ENCODE data around the gene FAM222A.

Gene FAM222A

DNA sequence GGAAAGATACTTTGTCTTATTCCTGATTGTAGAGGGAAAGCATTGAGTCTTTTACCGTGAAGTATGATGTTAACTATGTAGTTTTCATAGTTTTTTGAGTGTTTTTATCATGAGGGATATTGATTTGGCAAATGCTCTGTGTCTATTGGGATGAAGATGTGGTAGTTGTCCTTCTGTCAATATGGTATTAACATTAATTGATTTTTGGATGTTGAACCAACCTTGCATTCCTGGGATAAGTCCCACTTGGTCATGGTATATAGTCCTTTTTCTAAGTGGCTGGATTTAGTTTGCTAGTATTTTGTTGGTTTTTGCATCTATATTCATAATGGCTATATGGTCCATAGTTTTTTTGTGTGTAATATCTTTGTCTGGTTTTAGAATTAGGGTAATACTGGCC, 42.8 kb downstream of the FAM222A start:
- in situ Hi-C loops (cut with HindIII; ENCODE audit: low sequenced_read_pairs): no loop called here
- no peak for DNase-seq (ENCODE audit: low read depth)
- TF ChIP-seq CTCF (IDR thresholded peaks at IDR 0.05; ENCODE audit: low read depth, low read length, missing control alignments): no peak
- no peak overlapping the region for H3K4me3 ChIP-seq (ENCODE audit: low read depth, low read length)

GRCh38 chr12:109757671-109758265, 44.1 kb downstream of the FAM222A start:
- no peak for TF ChIP-seq CTCF (IDR thresholded peaks at IDR 0.05; ENCODE audit: low read depth, low read length, missing control alignments)
- in situ Hi-C loops (cut with HindIII; ENCODE audit: low sequenced_read_pairs): no loop called here
- H3K4me3 ChIP-seq (ENCODE audit: low read depth, low read length): no peak overlapping the region
- no peak for DNase-seq (ENCODE audit: low read depth)

- no peak for TF ChIP-seq CTCF (IDR thresholded peaks at IDR 0.05; ENCODE audit: low read depth, low read length, missing control alignments)
- in situ Hi-C loops (cut with HindIII; ENCODE audit: low sequenced_read_pairs): no loop called here
- H3K4me3 ChIP-seq (ENCODE audit: low read depth, low read length): no peak overlapping the region
- no peak for DNase-seq (ENCODE audit: low read depth)
Measured at GRCh38 chr12:109758426-109759420, 45.1 kb downstream of the FAM222A start.

DNA sequence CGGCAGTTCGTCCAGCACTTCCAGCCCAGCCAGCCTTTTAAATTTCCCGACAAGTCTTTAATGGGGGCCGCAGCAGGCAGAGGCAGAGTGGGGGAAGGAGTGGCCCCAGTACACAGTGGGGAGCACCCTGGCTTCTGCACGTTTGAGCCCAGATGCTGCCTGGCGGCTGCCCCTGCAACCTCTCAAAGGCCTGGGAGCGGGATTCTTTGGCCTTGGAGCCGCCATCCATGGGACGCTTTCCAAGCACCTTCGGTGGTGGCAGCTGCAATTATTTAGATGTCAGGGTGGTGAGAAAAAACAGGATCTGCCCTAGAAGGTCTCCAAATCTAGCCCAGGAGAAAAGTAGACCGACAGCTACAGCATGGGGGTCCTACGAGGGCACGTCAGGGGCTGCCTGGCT, 46.0 kb downstream of the FAM222A start:
- DNase-seq (ENCODE audit: low read depth): no peak
- in situ Hi-C loops (cut with HindIII; ENCODE audit: low sequenced_read_pairs): no loop called here
- no peak overlapping the region for H3K4me3 ChIP-seq (ENCODE audit: low read depth, low read length)
- no peak for TF ChIP-seq CTCF (IDR thresholded peaks at IDR 0.05; ENCODE audit: low read depth, low read length, missing control alignments)

DNA sequence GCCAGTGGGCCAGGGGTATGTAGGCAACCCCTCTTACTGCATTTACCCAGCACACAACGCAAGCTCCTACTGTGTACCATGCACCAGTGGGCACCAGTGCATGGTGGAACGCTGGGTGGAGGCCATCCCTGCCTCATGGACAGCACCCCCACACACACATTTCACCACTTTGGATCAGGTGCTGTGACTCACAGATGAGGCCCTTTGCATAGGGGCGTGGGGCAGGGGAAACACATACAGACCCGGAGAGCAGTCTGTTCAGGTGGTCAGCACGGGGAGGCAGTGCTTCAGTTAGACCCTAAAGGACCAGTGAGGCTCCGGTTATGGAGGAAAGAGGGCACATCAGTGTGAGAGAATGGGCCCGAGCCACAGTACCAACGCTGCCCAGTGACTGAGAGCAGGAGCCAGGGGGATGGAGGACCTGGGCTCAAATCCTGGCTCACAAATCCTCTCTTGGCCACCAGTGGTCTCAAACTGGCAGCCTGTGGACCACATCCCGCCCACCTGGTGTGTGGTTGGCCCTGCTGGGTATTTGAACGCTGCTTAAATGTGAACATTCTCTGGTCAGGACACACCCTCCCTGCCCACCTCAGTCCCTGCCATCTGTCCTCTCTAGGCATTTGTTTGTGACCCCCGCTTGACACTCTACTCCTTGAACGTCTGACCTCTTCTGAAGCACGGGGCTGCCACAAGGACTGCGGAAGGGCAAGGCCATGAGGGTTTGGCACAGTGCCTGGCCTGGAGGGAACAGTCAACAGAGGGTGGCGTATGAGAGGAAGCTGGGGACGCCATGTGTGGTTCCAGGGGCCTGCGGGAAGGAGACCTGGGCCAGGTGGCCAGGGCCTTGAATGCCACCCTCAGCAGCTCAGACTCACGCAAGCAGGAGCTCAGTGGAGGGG, 46.7 kb downstream of the FAM222A start:
- DNase-seq (ENCODE audit: low read depth): no peak

More for the DNA sequence above, 46.7 kb downstream of the FAM222A start:
- in situ Hi-C loops (cut with HindIII; ENCODE audit: low sequenced_read_pairs): no loop called here
- H3K4me3 ChIP-seq (ENCODE audit: low read depth, low read length): no peak overlapping the region
- TF ChIP-seq CTCF (IDR thresholded peaks at IDR 0.05; ENCODE audit: low read depth, low read length, missing control alignments): no peak
